SK-N-SH treated with all-trans-retinoic acid at 6 μM for 48 hours (cell line): Measurements from ENCODE around the gene ELF1.

ENCODE experiments used
- ATAC-seq: fragments of 200-7000 bp; cut with Tn5 transposase; 3 replicates; pipeline ENCODE4 v1.9.1; 2020; ENCODE audit warnings: mild to moderate bottlenecking, moderate library complexity
- ARNTL ChIP-seq: fragments of 450-650 bp; formaldehyde crosslinking; IDR thresholded peaks from 2 replicates; pipeline ENCODE4 v1.5.0; 2020; ENCODE audit warnings: low read depth, mild to moderate bottlenecking, moderate library complexity, borderline replicate concordance
- BACH2 ChIP-seq: fragments of 250-450 bp; sonication (Bioruptor Pico); IDR thresholded peaks from 2 replicates; pipeline ENCODE4 v1.9.0; 2021; ENCODE audit warnings: mild to moderate bottlenecking, borderline replicate concordance
- CSDC2 ChIP-seq: fragments of 250-450 bp; sonication (Bioruptor Pico); IDR thresholded peaks from 2 replicates; pipeline ENCODE4 v1.5.0; 2020; ENCODE audit warnings: mild to moderate bottlenecking, moderate library complexity
- ESRRG ChIP-seq: fragments of 250-450 bp; sonication (Bioruptor Pico); IDR thresholded peaks from 2 replicates; pipeline ENCODE4 v1.6.1; 2021; ENCODE audit warnings: mild to moderate bottlenecking
- GLIS3 ChIP-seq: fragments of 250-450 bp; sonication (Bioruptor Pico); IDR thresholded peaks from 2 replicates; pipeline ENCODE4 v1.5.0; 2020; ENCODE audit warnings: mild to moderate bottlenecking, moderate library complexity
- ISL1 ChIP-seq: fragments of 250-450 bp; sonication (Bioruptor Pico); IDR thresholded peaks from 2 replicates; pipeline ENCODE4 v2.1.2; 2022; ENCODE audit warnings: mild to moderate bottlenecking, moderate library complexity
- OSR1 ChIP-seq: fragments of 250-450 bp; sonication (Bioruptor Pico); IDR thresholded peaks from 2 replicates; pipeline ENCODE4 v1.8.0; 2022; ENCODE audit warnings: moderate library complexity, mild to moderate bottlenecking, inconsistent platforms
- SNAI2 ChIP-seq: fragments of 250-450 bp; sonication (Bioruptor Pico); IDR thresholded peaks from 2 replicates; pipeline ENCODE4 v1.5.0; 2020; ENCODE audit warnings: mild to moderate bottlenecking, moderate library complexity
- TCF4 ChIP-seq: fragments of 250-450 bp; sonication (Bioruptor Pico); IDR thresholded peaks from 2 replicates; pipeline ENCODE4 v1.8.0; 2021; ENCODE audit warnings: mild to moderate bottlenecking, moderate library complexity, borderline replicate concordance
- TOX ChIP-seq: fragments of 250-450 bp; sonication (Bioruptor Pico); IDR thresholded peaks from 2 replicates; pipeline ENCODE4 v1.8.0; 2021; ENCODE audit warnings: mild to moderate bottlenecking, moderate library complexity, borderline replicate concordance
- ZC3H10 ChIP-seq: fragments of 250-450 bp; sonication (Bioruptor Pico); IDR thresholded peaks from 2 replicates; pipeline ENCODE4 v1.5.1; 2021; ENCODE audit warnings: mild to moderate bottlenecking, moderate library complexity
- ZFP3 ChIP-seq: fragments of 250-450 bp; sonication (Bioruptor Pico); IDR thresholded peaks from 2 replicates; pipeline ENCODE4 v1.5.0; 2020; ENCODE audit warnings: mild to moderate bottlenecking, moderate library complexity
- ZFP30 ChIP-seq: fragments of 450-650 bp; formaldehyde crosslinking; IDR thresholded peaks from 2 replicates; pipeline ENCODE4 v1.5.0; 2022; ENCODE audit warnings: mild to moderate bottlenecking, moderate library complexity
- ZNF70 ChIP-seq: fragments of 450-650 bp; formaldehyde crosslinking; IDR thresholded peaks from 2 replicates; pipeline ENCODE4 v1.5.0; 2020; ENCODE audit warnings: mild to moderate bottlenecking, moderate library complexity
- ZNF8 ChIP-seq: fragments of 450-650 bp; formaldehyde crosslinking; IDR thresholded peaks from 2 replicates; pipeline ENCODE4 v1.5.0; 2020; ENCODE audit warnings: mild to moderate bottlenecking, moderate library complexity
- TF ChIP-seq, protein P1 (sequence below): fragments of 250-450 bp; sonication (Bioruptor Pico); IDR thresholded peaks from 2 replicates; pipeline ENCODE4 v1.8.0; 2020; ENCODE audit warnings: mild to moderate bottlenecking, moderate library complexity, borderline replicate concordance
- TF ChIP-seq, protein P2 (sequence below): fragments of 250-450 bp; sonication (Bioruptor Pico); IDR thresholded peaks from 2 replicates; pipeline ENCODE4 v1.8.0; 2021; ENCODE audit warnings: low read depth, mild to moderate bottlenecking, moderate library complexity, borderline replicate concordance
- TF ChIP-seq, protein P3 (sequence below): fragments of 250-450 bp; sonication (Bioruptor Pico); IDR thresholded peaks from 2 replicates; pipeline ENCODE4 v1.5.1; 2021; ENCODE audit warnings: mild to moderate bottlenecking, moderate library complexity
- TF ChIP-seq, protein P4 (sequence below): fragments of 250-450 bp; sonication (Bioruptor Pico); IDR thresholded peaks from 2 replicates; pipeline ENCODE4 v1.5.0; 2020; ENCODE audit warnings: mild to moderate bottlenecking, moderate library complexity
- TF ChIP-seq, protein P5 (sequence below): fragments of 250-450 bp; sonication (Bioruptor Pico); IDR thresholded peaks from 2 replicates; pipeline ENCODE4 v1.5.1; 2020; ENCODE audit warnings: low read depth, mild to moderate bottlenecking, moderate library complexity

The ELF1 gene

DNA sequence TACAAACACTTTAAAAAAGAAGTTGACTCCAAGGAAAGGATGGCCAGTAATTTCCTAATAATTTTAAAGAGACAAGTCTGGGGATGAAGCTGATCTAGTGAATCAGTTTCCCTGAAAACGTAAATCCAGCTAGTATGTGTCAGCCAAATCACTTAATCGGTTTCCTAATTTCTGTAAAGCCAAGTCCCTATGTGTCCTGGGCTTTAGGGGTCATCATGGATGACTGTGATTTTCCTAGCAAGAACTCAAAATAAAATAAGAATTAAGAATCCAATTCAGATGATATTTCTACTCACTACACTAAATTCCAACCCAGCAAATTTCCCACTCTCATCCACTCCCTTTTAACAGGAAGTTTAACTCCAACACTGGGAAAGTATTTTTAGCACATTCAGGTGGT is 35.9 kb downstream of the ELF1 start:
- TF ChIP-seq ISL1 (CRISPR knock-in tag) (no peak), TOX (CRISPR knock-in tag) (no peak), GLIS3 (CRISPR knock-in tag) (no peak), ZFP30 (CRISPR knock-in tag) (no peak), CSDC2 (CRISPR knock-in tag) (no peak), TCF4 (no peak), OSR1 (no peak), ZC3H10 (CRISPR knock-in tag) (no peak), ZNF8 (CRISPR knock-in tag) (no peak), BACH2 (CRISPR knock-in tag) (no peak), SNAI2 (no peak)
- TF ChIP-seq, protein P1, sequence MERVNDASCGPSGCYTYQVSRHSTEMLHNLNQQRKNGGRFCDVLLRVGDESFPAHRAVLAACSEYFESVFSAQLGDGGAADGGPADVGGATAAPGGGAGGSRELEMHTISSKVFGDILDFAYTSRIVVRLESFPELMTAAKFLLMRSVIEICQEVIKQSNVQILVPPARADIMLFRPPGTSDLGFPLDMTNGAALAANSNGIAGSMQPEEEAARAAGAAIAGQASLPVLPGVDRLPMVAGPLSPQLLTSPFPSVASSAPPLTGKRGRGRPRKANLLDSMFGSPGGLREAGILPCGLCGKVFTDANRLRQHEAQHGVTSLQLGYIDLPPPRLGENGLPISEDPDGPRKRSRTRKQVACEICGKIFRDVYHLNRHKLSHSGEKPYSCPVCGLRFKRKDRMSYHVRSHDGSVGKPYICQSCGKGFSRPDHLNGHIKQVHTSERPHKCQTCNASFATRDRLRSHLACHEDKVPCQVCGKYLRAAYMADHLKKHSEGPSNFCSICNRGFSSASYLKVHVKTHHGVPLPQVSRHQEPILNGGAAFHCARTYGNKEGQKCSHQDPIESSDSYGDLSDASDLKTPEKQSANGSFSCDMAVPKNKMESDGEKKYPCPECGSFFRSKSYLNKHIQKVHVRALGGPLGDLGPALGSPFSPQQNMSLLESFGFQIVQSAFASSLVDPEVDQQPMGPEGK (CRISPR knock-in tag) = no peak
- TF ChIP-seq, protein P2, sequence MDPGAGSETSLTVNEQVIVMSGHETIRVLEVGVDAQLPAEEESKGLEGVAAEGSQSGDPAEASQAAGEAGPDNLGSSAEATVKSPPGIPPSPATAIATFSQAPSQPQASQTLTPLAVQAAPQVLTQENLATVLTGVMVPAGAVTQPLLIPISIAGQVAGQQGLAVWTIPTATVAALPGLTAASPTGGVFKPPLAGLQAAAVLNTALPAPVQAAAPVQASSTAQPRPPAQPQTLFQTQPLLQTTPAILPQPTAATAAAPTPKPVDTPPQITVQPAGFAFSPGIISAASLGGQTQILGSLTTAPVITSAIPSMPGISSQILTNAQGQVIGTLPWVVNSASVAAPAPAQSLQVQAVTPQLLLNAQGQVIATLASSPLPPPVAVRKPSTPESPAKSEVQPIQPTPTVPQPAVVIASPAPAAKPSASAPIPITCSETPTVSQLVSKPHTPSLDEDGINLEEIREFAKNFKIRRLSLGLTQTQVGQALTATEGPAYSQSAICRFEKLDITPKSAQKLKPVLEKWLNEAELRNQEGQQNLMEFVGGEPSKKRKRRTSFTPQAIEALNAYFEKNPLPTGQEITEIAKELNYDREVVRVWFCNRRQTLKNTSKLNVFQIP (CRISPR knock-in tag) = no peak
- TF ChIP-seq, protein P3, sequence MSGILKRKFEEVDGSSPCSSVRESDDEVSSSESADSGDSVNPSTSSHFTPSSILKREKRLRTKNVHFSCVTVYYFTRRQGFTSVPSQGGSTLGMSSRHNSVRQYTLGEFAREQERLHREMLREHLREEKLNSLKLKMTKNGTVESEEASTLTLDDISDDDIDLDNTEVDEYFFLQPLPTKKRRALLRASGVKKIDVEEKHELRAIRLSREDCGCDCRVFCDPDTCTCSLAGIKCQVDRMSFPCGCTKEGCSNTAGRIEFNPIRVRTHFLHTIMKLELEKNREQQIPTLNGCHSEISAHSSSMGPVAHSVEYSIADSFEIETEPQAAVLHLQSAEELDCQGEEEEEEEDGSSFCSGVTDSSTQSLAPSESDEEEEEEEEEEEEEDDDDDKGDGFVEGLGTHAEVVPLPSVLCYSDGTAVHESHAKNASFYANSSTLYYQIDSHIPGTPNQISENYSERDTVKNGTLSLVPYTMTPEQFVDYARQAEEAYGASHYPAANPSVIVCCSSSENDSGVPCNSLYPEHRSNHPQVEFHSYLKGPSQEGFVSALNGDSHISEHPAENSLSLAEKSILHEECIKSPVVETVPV (CRISPR knock-in tag) = no peak
- TF ChIP-seq, protein P4, sequence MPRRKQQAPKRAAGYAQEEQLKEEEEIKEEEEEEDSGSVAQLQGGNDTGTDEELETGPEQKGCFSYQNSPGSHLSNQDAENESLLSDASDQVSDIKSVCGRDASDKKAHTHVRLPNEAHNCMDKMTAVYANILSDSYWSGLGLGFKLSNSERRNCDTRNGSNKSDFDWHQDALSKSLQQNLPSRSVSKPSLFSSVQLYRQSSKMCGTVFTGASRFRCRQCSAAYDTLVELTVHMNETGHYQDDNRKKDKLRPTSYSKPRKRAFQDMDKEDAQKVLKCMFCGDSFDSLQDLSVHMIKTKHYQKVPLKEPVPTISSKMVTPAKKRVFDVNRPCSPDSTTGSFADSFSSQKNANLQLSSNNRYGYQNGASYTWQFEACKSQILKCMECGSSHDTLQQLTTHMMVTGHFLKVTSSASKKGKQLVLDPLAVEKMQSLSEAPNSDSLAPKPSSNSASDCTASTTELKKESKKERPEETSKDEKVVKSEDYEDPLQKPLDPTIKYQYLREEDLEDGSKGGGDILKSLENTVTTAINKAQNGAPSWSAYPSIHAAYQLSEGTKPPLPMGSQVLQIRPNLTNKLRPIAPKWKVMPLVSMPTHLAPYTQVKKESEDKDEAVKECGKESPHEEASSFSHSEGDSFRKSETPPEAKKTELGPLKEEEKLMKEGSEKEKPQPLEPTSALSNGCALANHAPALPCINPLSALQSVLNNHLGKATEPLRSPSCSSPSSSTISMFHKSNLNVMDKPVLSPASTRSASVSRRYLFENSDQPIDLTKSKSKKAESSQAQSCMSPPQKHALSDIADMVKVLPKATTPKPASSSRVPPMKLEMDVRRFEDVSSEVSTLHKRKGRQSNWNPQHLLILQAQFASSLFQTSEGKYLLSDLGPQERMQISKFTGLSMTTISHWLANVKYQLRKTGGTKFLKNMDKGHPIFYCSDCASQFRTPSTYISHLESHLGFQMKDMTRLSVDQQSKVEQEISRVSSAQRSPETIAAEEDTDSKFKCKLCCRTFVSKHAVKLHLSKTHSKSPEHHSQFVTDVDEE (CRISPR knock-in tag) = no peak
- ATAC-seq = no peak; the same call in 2 of the 3 replicates

DNA sequence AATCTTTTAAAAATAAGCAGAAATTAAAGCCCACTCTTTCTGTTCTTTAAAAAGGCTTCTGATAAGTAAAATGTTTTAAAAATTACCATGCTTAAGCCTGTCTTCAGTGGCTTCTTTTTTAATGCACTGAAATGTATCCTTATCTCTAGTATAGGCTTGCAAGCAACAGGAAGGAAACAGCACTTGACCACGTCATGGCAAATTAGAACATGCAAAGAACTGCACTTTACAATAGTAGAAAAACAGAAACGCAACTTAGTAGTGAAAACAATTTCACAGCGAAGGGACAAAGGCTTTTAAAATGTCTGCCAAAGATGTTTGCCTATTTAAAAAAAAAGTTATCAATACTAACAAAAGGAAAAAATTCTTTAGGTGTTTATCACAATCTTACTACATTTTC is 36.3 kb downstream of the ELF1 start:
- TF ChIP-seq ZFP30 (CRISPR knock-in tag) = no peak
- no peak for TF ChIP-seq ARNTL (CRISPR knock-in tag)
- TF ChIP-seq ZNF70 (CRISPR knock-in tag) = no peak
- no peak for TF ChIP-seq GLIS3 (CRISPR knock-in tag)
- TF ChIP-seq, protein P5, sequence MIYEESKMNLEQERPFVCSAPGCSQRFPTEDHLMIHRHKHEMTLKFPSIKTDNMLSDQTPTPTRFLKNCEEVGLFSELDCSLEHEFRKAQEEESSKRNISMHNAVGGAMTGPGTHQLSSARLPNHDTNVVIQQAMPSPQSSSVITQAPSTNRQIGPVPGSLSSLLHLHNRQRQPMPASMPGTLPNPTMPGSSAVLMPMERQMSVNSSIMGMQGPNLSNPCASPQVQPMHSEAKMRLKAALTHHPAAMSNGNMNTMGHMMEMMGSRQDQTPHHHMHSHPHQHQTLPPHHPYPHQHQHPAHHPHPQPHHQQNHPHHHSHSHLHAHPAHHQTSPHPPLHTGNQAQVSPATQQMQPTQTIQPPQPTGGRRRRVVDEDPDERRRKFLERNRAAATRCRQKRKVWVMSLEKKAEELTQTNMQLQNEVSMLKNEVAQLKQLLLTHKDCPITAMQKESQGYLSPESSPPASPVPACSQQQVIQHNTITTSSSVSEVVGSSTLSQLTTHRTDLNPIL (CRISPR knock-in tag) = no peak
- TF ChIP-seq ZNF8 (CRISPR knock-in tag) = no peak
- TF ChIP-seq, protein P2 (CRISPR knock-in tag) = no peak
- TF ChIP-seq TOX (CRISPR knock-in tag) = no peak
- TF ChIP-seq ISL1 (CRISPR knock-in tag) = no peak
- no peak for TF ChIP-seq ZFP3 (CRISPR knock-in tag)
- ATAC-seq = peak; percentile 81

DNA sequence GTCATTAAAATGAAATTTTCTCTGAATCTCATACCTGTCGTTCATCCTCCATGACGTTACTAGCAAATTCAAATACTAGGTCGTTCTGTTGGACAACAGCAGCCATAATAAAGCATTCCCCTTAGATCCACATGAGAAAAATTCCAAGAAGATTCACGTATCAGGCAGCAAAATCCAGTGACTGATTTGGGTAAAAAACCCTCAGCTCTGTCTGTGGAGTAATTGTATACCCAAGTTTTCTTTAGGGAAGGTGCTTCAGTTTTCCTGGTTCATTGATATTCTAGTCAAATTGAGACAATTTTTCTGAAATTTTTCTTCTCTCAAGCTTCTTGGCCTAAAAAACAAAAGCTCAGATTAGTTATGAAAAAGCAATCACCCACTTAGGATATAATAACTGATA is 37.2 kb downstream of the ELF1 start:
- no peak for ATAC-seq

More for the DNA sequence above, 37.2 kb downstream of the ELF1 start:
- TF ChIP-seq CSDC2 (CRISPR knock-in tag) (no peak), ESRRG (CRISPR knock-in tag) (no peak)
- TF ChIP-seq, protein P2 (CRISPR knock-in tag) = no peak
- TF ChIP-seq, protein P5 (CRISPR knock-in tag) = no peak
